T47D (cell line): ENCODE measurements around the gene SLCO4A1.

Experiments
- DNase-seq, 2 experiments: peaks; one replicate each; pipeline versions ENCODE4 v3.0.0 to v3.0.0-alpha.2; 2011 to 2012; ENCODE audit warnings: low read depth in 1 of 2, low spot score in 1 of 2
- JUND ChIP-seq: IDR thresholded peaks from 2 replicates; pipeline ENCODE4 v1.6.1; 2012; ENCODE audit warnings: low read depth
- in situ Hi-C: cut with HindIII; loops from 2 replicates; pipeline ENCODE4 v1.10.0; 2016; ENCODE audit warnings: low sequenced_read_pairs, low pct_unique_long_range_greater_than_20kb

Gene SLCO4A1

DNA sequence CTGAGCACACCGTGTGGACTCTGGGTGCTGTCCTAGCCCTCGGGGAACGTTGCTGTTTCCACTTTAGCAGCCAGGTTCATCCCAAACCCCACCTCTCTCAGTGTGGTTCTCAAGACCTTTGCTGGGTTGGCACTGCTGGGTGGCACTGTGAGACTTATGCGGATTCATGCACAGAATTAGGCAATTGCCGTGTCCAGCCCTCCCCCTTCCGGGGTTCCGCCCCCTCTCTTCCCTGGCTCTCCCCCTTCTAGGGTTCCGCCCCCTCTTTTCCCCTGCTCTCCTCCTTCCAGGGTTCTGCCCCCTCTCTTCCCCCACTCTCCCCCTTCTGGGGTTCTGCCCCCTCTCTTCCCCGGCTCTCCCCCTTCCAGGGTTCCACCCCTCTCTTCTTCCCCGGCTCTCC, 39.8 kb upstream of the SLCO4A1 start:
- no peak for TF ChIP-seq JUND
- peak; percentile 59 to 69 for DNase-seq
- in situ Hi-C loops, result no loop called here

DNA sequence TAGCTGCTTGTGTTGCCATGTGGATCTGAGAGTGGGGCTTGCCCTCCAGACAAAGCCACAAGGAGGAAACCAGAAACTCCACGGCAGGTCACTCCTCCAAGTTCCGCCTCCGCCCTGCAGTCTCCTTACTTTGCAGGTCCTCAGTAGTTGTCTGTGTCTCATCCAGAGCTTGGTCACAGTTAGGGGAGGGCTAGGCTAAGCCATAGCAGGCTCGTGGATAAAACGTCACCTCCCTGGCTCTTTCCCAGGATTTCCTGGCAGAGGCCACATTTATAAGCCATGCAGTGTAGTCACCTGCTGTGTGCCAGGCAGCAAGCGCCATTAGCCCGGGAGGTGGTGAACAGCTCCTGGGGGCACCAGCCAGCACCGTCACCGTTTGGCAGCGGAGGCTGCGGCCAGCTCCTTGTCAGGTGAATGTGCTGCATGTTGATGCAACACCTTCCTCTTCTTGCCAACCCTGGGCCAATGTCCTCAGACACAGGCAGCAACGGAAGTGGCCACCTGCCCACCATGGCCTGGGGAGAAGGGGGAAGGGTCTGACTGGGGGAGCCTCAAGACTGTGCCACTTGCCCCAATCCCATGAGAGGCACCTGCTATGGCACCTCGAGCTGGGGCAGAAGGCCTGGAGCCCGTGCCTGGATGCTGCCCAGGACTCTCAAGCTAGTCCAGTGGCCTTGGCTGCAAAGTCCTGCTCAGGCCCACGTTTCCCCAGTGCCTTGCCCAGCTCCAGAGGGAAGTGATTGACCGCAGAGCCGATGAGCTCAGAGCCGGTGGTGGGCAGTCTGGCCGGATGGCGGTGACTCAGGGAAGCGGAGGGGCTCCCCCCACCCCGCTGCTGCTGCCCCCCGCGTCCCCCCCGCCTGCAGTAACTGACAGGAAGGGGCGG, 39.0 kb upstream of the SLCO4A1 start:
- peak; percentile 78 to 84 for DNase-seq
- no peak for TF ChIP-seq JUND
- in situ Hi-C loops, result no loop called here

DNA sequence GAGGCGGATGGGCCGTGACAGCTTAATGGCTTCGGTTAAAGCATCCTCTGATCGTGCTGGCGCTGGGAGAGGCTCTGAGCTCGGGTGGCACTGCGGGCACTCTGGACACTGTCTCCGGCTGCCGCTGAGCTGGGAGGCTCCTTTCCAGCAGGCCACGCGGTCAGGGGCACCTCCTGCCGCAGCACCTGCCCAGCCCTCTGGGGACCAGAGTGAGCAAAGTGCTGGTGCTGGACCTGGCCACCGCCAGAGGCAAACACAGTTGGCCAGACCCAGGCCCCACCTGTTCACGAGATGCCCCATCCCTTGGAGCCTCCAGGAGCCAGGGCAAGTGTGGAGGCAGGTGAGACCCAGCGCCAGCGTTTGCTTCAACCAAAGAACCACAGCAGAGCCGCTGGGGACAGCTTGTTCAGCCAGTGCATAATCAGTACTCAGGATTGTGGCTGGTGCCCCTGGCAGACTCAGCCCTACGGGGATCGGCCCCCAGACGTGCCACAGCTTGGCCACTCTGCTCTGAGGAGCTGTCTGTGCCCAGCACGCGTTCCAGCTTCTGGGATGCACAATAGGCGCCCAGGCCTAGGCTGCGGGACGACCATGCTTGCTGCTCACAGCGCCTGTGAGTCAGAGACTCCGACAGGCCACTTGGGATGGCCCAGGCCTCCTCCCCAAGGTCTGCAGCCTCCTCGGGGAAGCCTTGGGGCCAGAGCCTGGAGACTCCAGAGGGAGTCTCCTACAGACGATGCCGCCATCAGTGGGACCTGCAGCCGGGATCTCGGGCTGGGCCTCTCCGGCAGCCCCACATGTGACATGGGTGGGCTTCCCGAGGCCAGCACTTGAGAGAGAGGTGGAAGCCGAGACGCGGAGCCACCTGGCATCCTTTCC, 38.2 kb upstream of the SLCO4A1 start:
- TF ChIP-seq JUND, result no peak
- no peak for DNase-seq

DNA sequence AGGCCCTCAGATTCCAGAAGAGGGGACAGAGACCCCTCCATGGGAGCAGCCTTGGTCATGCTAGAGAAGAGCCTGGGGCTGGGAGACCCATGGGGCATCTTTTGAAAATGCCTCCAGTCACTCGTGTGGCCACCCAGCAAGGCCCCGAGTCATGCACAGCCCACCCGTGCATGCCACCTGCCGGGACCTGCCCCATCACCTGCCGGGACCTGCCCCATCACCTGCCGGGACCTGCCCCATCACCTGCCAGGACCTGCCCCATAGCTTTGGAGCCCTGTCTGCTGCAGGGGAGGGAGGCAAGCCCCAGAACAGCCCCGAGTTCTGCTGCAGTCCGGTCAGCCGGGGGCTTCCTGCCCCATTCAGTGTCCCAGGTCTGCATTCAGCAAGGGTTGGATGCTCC, 37.5 kb upstream of the SLCO4A1 start:
- DNase-seq, result no peak
- TF ChIP-seq JUND, result no peak
- in situ Hi-C loops, result no loop called here

More for the DNA sequence above, 38.2 kb upstream of the SLCO4A1 start:
- in situ Hi-C loops, result no loop called here

DNA sequence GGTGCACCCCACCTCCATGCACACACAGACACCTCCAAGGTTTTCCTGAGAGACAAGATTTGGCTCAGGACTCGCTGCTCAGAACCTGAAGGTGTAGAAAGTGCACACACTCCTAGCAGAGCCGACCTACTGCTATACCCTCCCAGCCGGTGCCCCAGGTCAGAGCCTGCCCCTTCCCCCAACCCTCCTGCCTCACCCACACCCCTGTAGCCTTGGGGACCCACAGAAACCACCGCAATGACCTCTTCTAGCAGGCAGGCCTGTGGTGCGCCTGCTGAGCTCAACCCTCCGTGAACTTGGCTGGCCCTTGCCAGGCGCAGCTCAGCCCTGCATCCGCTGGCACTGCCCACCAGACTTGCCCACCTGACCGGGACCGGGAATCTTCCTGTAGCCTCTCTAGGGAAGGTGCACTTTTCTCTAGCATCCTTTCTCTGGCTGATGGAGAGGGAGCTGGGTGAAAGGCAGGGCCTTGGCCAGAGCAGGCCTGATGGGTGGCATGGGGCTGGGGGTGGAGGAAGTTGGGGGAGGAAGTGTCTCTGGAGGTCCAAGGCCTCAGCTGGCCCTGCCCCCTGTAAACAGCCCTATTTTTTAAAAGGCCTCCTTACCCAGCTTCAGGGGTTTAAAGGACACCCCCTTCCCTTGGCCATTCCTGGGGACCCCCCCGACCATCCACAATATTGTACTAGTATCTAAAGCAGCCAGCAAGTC, 36.9 kb upstream of the SLCO4A1 start:
- TF ChIP-seq JUND, result no peak
- in situ Hi-C loops, result no loop called here
- DNase-seq, result no peak

DNA sequence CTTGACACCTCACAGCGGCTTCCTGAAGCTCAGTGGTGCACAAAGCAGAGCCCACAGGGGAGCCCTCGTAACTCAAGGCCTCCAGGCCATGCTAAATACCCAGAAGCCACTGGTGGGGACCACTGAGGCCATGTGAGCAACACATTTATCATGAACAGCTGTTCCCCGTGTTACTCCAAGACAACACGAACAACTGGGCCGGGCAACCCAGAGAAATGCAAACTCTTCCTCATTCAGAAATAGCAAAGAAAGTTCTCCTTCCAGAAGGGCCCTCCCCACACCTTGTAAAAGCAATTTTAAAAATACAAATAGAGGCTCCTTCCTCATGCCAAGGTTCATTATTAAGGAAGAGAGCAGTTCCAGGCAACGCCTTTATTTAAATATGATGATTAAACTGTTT, 36.3 kb upstream of the SLCO4A1 start:
- no peak for TF ChIP-seq JUND
- in situ Hi-C loops, result no loop called here
- peak in 1 of 2 experiments; percentile 54 for DNase-seq

DNA sequence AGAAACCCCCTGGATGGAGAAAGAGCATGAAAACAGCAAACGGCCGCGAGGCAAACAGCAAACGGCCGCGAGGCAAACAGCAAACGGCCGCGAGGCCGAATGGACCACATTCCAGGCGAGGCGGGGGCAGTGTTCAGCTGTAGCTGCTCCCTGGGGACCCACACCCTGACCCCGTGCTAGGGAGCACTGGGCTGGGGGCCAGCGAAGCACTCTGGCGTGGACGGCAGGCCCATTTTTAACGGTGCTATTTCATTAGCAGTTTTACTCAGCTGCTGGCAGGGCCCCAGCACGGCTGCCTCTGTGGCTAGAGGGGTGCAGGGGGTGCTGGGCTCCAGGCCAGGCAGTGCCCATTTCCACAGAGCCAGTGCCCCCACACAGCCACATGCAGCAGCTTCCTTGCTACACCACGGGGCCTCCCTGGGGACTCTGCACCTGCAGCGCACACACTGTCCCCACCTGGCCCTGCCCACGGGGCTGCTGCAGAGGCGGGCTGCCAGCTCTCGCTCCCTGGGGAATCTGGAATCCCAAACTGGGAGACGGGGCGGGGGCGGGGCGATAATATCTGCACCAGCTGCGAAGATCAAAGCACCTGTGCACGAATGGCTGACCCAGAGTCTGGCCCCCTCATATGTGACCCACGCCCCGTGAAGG, 35.6 kb upstream of the SLCO4A1 start:
- DNase-seq, result no peak
- in situ Hi-C loops, result no loop called here

DNA sequence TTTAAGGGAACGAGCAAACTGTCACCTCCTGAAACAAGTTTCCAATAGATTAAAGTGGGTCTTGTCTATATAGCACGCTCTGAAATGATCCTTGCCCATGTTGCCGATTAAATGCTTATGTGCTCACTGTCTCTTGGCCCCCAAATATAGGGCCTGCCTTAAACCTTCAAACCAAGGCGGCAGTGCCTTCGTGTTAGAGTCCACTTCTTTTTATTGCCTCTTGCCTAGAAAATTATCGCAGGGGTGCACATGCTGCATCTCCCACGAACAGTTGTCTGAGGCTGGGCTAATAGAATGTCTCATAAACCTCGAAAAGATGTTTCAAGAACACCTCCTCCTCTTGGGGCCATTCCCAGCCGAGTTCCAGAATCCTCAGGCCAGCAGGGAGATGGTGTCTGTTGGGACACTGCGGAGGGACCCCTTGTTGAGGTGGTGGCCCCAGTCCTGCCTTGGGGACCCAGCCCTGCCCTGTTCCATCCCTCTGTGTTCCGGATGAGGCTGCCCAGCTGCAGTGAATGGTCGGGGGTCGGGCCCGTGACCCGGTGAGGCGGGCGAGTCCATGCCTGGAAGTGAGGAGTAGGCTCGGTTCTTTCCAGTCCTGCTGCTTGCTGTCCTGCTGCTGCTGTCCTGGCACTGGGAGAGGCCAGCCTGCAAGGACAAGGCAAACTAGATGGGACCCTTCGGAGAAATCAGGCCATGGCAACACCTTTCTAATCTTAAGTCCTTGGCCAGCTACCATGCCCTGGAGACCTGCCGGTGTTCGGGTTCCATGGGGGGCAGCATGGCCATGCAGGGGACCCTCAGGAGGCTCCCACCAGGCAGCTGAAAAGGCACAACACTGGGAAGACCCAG, 34.7 kb upstream of the SLCO4A1 start:
- no peak for TF ChIP-seq JUND
- in situ Hi-C loops, result no loop called here
- no peak for DNase-seq

More for the DNA sequence above, 35.6 kb upstream of the SLCO4A1 start:
- no peak for TF ChIP-seq JUND

DNA sequence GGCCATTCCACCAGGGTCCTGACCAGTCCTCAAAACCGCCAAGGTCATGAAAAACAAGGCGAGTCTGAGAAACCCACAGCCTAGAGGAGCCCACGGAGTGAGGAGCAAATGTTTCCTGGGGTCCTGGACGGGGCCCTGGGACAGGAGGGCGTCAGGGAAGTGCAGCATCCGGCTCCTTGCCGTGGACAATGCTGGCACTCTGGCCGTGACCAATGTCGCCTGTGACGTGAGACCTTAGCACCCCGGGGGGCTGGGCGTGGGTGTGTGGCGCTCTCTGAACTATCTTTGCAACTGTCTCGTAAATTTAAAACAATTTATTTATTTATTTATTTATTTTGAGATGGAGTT, 34.1 kb upstream of the SLCO4A1 start:
- DNase-seq, result no peak
- no peak for TF ChIP-seq JUND
- in situ Hi-C loops, result no loop called here

DNA sequence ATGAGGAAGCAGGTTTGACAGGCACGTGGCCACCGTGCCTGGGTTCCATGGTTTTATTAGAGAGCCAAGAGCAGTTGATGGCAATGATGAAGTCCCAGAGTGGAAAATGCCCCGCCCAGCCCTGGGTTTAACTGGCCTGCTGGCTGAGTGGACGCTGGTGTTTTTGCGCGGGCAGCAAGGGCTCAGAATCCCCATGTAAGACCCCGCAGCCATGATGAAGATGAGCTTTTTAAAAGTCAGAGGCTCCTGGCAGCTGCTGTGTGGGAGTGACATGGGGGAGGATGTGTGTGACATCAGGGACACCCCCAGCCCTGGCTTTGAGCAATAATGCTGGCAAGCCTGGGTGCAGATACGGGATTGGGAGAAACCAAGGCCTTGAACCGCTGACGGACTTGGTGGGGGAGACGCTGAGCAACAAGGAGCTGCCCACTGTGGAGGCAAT, 33.0 kb upstream of the SLCO4A1 start:
- in situ Hi-C loops, result no loop called here
- no peak for DNase-seq
- TF ChIP-seq JUND, result no peak

DNA sequence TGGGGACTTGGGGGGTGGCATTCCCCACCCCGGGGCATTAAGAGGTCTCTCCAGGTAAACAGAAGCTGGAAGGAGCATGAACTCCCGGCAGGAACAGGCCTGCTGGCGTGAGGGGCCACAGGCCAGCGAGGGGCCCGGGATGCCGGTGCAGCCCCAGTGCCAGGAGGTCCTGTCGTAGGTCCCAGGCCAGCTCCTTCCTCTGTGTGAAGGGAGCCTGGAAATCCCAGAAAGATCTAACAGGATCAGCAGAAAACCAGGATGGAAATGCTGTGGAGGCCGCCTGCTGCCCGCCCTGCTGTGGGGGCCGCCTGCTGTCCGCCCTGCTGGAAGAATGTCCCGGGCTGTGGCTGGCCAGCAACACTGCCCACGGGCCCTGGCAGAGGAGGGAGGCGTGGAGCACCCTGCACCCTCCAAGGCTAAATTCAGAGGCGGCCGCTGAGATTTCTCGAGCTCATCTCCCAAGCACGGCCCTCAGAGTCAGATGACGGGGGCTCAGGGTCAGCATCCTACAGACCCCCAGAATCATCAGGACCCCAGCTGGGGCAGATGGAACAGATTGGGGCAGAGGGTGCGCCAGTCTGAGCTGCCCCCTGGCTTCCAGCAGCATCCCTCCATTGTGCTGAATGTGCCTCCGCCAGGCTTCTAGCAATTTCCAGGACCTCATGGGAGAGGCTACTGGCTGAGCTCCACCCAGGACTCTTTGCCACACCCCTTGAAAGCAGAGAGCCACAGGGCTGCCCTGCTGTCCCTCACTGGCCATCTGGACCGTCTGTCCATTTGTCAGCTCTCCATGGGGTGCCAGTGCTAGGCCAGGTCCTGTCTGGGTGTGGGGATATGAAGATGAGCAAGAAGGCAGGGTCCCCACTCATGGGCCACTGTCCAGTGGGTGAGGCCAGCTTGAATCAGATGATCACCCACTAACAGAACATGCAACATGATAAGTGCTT, 32.2 kb upstream of the SLCO4A1 start:
- no peak for DNase-seq
- in situ Hi-C loops, result no loop called here
- no peak for TF ChIP-seq JUND
